ENCODE measurements around the gene PITHD1.

Gene PITHD1

DNA sequence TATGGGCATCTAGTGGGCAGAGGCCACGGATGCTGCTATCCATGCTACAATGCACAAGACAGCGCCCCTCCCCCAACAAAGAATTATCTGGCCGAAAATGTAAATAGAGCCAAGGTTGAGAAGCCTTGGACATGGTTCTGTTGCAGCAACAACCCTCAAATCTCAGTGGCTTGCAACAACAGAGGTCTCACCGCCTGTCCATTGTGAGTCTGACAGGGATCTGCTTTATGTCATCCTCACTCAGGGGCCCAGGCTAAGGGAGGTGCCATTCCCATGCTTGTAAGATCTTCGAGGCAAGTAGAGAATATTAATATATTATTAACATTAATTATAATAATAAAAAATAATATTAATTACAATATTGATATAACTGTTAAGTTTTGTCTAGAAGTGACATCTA lies 9.5 kb upstream of the PITHD1 start:
- no peak overlapping the region for H3K9ac ChIP-seq (ENCODE audit: low read length)
- no peaks in the 10 kb centered on the region for H4K20me1 ChIP-seq (ENCODE audit: insufficient read depth, low read length)
- no peaks in the 10 kb centered on the region for H3K79me2 ChIP-seq (ENCODE audit: low read length)
- no peaks in the 10 kb centered on the region for H3K27me3 ChIP-seq (ENCODE audit: low read depth, low read length)
- no peaks in the 10 kb centered on the region for H3K36me3 ChIP-seq (replicated peaks; ENCODE audit: low read depth, low read length)
- no peak overlapping the region for H3K4me2 ChIP-seq (ENCODE audit: low read length)
- no peak for TF ChIP-seq CTCF (IDR thresholded peaks at IDR 0.05; ENCODE audit: low read depth, low read length)
- no peak for TF ChIP-seq EZH2phosphoT487 (IDR thresholded peaks at IDR 0.05; ENCODE audit: low read depth)
- no peak overlapping the region for H3K4me3 ChIP-seq (ENCODE audit: low read length)
- no peaks in the 10 kb centered on the region for H3K9me3 ChIP-seq (ENCODE audit: insufficient read depth, low read length)
- no peak overlapping the region for H3K27ac ChIP-seq (ENCODE audit: low read length)
- H3K4me1 ChIP-seq (ENCODE audit: low read length), result no peaks in the 10 kb centered on the region
- H2AFZ ChIP-seq (ENCODE audit: low read depth, low read length), result no peak overlapping the region

DNA sequence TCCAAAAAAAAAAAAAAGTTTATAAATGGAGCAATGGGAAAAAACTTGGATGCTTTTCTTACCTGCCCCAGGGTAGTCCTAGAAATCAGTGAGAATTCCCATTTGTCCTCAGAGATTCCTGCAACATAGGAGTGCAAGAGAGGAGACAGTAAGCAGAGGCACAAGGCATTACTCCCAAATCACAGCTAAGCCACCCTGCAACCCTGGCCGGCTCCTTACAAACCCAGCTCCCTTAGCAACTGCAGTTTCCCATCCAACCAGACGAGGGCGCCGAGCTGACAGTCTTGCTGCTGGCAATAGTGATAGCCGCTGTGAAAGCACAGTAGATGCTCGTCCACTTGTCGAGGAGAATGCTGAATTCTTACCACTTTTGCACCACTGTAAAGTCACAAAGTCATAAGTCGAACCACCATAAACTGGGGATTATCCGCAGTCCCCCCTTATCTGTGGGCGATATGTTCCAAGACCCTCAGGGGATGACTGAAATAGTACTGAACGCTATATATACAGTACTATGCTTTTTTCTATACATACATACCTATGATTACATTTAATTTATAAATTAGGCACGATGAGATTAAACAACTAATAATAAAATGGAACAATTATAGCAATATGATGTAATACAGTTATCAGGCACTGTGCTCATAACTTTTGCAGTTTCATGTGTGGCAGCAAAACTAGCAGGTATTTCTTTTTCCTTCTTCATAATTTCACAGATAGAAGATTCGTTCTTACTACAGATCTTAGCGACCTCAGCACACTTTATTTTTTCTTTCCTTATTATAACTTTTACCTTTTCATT lies 6.0 kb upstream of the PITHD1 start:
- Histone ChIP-seq H3K4me3 (ENCODE audit: low read length) (no peak overlapping the region), H4K20me1 (ENCODE audit: insufficient read depth, low read length) (no peaks in the 10 kb centered on the region), H3K79me2 (ENCODE audit: low read length) (peaks cover 2% of the 10 kb centered on the region; the same call in 1 of the 2 replicates), H3K4me2 (ENCODE audit: low read length) (peak overlapping the region; percentile 69), H3K4me1 (ENCODE audit: low read length) (no peaks in the 10 kb centered on the region), H3K9ac (ENCODE audit: low read length) (no peak overlapping the region), H3K9me3 (ENCODE audit: insufficient read depth, low read length) (no peaks in the 10 kb centered on the region), H3K27ac (ENCODE audit: low read length) (no peak overlapping the region), H3K36me3 (replicated peaks; ENCODE audit: low read depth, low read length) (no peaks in the 10 kb centered on the region), H2AFZ (ENCODE audit: low read depth, low read length) (no peak overlapping the region), H3K27me3 (ENCODE audit: low read depth, low read length) (no peaks in the 10 kb centered on the region)
- TF ChIP-seq CTCF (IDR thresholded peaks at IDR 0.05; ENCODE audit: low read depth, low read length) (peak; percentile 86), EZH2phosphoT487 (IDR thresholded peaks at IDR 0.05; ENCODE audit: low read depth) (no peak)

- Histone ChIP-seq H3K4me3 (ENCODE audit: low read length) (no peak overlapping the region), H3K9me3 (ENCODE audit: insufficient read depth, low read length) (no peaks in the 10 kb centered on the region), H3K27me3 (ENCODE audit: low read depth, low read length) (no peaks in the 10 kb centered on the region), H3K27ac (ENCODE audit: low read length) (no peak overlapping the region), H3K4me2 (ENCODE audit: low read length) (no peak overlapping the region), H4K20me1 (ENCODE audit: insufficient read depth, low read length) (no peaks in the 10 kb centered on the region), H3K36me3 (replicated peaks; ENCODE audit: low read depth, low read length) (no peaks in the 10 kb centered on the region), H3K79me2 (ENCODE audit: low read length) (peaks cover 8% of the 10 kb centered on the region), H3K4me1 (ENCODE audit: low read length) (no peaks in the 10 kb centered on the region), H2AFZ (ENCODE audit: low read depth, low read length) (no peak overlapping the region), H3K9ac (ENCODE audit: low read length) (no peak overlapping the region)
- no peak for TF ChIP-seq EZH2phosphoT487 (IDR thresholded peaks at IDR 0.05; ENCODE audit: low read depth)
- TF ChIP-seq CTCF (IDR thresholded peaks at IDR 0.05; ENCODE audit: low read depth, low read length), result no peak
These were observed 5.4 kb upstream of the PITHD1 start for GRCh38 chr1:23772854-23773242.

- Histone ChIP-seq H3K9me3 (ENCODE audit: insufficient read depth, low read length) (no peaks in the 10 kb centered on the region), H4K20me1 (ENCODE audit: insufficient read depth, low read length) (peaks cover 5% of the 10 kb centered on the region; the same call in 1 of the 2 replicates), H2AFZ (ENCODE audit: low read depth, low read length) (no peak overlapping the region), H3K4me1 (ENCODE audit: low read length) (peaks cover 3% of the 10 kb centered on the region), H3K27ac (ENCODE audit: low read length) (no peak overlapping the region), H3K4me2 (ENCODE audit: low read length) (no peak overlapping the region), H3K9ac (ENCODE audit: low read length) (no peak overlapping the region), H3K79me2 (ENCODE audit: low read length) (peaks cover 21% of the 10 kb centered on the region), H3K36me3 (replicated peaks; ENCODE audit: low read depth, low read length) (no peaks in the 10 kb centered on the region), H3K4me3 (ENCODE audit: low read length) (no peak overlapping the region), H3K27me3 (ENCODE audit: low read depth, low read length) (no peaks in the 10 kb centered on the region)
- TF ChIP-seq CTCF (IDR thresholded peaks at IDR 0.05; ENCODE audit: low read depth, low read length), result no peak
- TF ChIP-seq EZH2phosphoT487 (IDR thresholded peaks at IDR 0.05; ENCODE audit: low read depth), result no peak
These were observed 3.9 kb upstream of the PITHD1 start for GRCh38 chr1:23774174-23774880.
